ENCODE measurements around the gene HOTAIR.

DNA sequence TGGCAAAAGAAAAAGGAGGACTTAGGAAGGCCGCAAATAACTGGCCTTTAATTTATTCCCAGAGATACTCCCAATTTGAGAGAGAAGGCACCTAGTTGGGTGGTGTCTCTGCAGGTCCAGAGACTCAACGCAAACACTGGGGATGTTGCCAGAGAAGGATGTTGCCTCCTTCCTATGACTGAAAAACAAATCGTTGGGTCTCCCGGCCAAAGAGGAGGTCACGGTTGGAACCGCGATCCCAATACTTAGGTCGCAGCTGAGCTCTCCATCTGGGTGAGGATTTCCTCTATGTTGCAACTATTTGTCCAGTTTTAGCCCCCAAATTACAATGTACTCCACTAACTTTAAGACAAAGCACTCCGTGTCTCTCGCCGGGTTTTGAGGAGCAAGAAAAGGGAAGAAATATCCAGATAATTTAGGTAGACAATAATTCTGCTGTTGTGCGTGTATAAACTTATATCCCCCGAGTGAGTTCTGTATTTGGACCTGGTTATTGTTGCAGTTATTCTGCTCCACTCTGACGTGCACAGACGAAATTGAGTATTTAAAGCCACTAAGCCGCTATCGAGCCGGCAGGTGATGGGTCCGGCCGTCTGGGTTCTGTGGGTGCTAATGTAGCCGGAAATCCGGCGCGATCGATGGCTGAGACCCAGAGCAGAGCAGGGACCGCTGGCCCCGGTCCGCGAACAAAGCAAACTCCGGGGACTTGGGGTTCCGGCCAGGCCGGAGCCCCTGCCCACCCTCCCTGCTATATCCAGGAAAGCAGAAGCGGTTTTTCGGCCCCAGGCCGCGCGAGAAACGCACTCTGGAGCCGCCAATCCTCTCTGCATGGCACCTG lies 14.3 kb downstream of the HOTAIR start:
- TF ChIP-seq GATA3 (IDR thresholded peaks at IDR 0.05; ENCODE audit: low read depth, low read length): no peak
- no peak for TF ChIP-seq GATA2 (IDR thresholded peaks at IDR 0.05; ENCODE audit: low read depth, low read length)

Measured in SH-SY5Y (cell line).